Measurements from ENCODE around the gene MMP8. TPM values are rescaled to one million over a fixed set of nuclear protein-coding genes. Genes with fewer than 3 reads are reported as not detected.
"Not testable (repeated sequence)": the region's sequence is repeated elsewhere in the genome, so short reads cannot be mapped to it uniquely, and the experiment has no call there.

The MMP8 gene, protein sequence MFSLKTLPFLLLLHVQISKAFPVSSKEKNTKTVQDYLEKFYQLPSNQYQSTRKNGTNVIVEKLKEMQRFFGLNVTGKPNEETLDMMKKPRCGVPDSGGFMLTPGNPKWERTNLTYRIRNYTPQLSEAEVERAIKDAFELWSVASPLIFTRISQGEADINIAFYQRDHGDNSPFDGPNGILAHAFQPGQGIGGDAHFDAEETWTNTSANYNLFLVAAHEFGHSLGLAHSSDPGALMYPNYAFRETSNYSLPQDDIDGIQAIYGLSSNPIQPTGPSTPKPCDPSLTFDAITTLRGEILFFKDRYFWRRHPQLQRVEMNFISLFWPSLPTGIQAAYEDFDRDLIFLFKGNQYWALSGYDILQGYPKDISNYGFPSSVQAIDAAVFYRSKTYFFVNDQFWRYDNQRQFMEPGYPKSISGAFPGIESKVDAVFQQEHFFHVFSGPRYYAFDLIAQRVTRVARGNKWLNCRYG
- total RNA-seq, result not detected in 2 replicates

DNA sequence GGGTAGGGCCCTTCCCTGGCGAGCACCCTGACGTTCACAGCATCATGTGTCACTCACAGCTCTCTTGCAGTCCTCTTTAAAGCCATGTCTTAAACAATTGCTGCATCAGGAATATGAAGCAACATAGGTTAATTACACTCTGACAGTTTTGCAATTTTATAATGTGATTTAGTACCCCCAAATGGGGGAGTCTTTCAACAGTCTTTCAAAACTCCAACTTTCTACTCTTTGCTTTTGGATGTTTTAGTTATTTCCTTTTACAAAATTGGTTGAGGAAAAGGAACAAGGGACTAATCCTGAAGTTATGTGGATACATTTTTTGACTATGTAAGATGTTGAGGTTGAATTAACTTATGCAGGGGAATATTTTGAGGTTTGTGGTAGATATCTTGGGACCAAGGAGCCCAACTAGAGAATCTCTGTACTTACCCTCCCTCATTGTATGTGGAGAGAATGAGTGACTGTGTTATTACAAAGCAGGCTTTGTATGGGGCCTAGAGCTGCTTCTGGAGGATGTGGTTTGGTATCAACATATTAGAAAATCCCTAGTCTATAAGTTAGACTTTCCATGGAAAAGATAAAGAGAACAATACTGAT, at the start of gene MMP8:
Gene MMP8, minus strand, starts transcription at position 51 of the 597 bp plus-strand sequence. CDS start 99 bp downstream, outside the sequence.
- no peak for DNase-seq (ENCODE audit: low read depth, low spot score)

DNA sequence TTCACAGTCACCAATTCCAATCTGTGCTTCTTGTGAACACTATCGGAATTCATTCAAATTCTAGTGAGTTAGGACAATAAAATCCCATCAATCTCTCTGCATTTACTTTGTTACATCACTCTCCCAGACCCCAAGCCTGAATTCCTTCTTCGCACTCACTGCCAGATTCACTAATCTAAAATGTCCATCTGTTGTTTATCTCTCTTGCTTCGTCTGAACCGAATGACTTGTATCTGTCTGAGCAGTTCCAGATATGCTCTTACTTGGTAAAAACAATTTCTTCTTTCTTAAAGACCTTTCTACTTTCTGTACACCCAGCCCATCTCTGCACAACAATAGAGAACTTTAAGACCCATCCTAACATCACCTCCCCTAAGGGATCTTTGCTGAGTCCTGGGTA, 48.6 kb upstream of the MMP8 start:
- no peak for DNase-seq (ENCODE audit: low read depth, low spot score)

GRCh38 chr11:102771351-102771750, 46.6 kb upstream of the MMP8 start:
- no peak for DNase-seq (ENCODE audit: low read depth, low spot score)

DNA sequence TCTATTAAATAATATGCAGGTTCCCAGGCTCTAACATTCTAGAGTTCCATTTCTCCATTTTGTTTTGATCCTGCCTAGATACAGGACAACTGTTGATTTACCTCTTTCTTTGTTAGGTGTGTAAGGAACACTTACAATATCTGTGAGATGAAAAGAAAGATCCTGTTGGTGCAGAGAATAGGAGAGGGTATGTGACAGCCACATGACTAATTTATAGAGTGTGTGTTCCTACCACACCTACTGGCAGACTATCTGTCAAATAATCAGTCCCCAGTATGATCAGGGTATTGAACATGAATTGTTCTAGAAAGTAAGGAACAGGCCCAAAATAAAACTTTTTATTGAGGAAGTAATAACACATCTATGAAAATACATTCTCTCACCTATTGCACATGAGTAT, 45.4 kb upstream of the MMP8 start:
- no peak for DNase-seq (ENCODE audit: low read depth, low spot score)

- no peak for DNase-seq (ENCODE audit: low read depth, low spot score)
Observed at GRCh38 chr11:102767800-102768199, 43.0 kb upstream of the MMP8 start.

DNA sequence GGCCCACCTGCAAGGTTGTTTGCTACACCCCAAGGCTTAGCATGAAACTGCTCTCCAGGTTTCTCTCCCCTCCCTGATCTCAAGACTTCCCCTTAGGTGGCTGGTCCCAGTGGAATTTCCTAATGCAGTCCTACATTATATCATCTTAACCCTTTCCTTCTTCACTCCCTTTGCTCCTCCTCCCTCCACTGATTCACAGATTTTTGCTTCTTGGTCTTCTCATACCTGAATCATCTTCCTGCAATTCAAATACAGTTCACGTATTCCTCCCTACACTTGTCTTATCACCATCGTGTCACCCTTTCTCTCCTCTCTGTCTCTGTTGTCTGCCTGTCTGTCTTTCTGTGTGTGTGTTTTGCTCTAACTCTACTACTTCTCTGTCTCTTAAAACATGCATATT, 38.7 kb upstream of the MMP8 start:
- no peak for DNase-seq (ENCODE audit: low read depth, low spot score)

- DNase-seq (ENCODE audit: low read depth, low spot score), result no peak
Observed at GRCh38 chr11:102762361-102762767, 37.6 kb upstream of the MMP8 start.

- DNase-seq (ENCODE audit: low read depth, low spot score), result no peak
Observed at GRCh38 chr11:102761646-102762238, 37.0 kb upstream of the MMP8 start.

DNA sequence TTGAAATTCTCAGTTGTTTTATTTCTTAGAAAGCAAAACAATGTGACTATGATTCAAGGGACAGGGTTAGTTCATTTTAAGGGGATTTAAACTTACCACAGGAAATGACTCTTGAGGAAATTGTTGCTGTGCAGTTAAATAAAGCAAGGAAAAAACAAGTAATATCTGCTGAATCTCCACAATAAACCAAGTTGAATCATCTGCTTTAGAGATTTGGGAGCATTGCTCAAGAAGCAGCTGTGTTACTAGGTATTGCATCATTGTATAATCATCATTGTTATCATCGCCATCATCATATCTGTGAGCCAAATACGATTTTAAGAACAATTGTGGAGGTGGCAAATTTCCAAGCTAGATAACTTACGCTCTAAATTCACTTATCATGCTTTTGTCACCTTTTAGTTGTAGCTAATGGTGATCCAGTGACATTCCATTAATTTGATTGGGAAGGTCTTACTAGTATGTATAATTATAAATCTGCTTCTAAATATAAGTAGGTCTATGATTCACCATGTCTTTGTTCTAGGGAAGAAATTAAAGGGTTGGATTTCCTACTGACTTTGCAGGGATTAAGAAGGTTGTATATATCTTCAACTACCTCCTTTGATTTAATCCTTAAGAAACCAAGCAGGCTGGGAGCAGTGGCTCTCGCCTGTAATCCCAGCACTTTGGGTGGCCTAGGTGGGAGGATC, 35.7 kb upstream of the MMP8 start:
- peak; percentile 94 for DNase-seq (ENCODE audit: low read depth, low spot score)

DNA sequence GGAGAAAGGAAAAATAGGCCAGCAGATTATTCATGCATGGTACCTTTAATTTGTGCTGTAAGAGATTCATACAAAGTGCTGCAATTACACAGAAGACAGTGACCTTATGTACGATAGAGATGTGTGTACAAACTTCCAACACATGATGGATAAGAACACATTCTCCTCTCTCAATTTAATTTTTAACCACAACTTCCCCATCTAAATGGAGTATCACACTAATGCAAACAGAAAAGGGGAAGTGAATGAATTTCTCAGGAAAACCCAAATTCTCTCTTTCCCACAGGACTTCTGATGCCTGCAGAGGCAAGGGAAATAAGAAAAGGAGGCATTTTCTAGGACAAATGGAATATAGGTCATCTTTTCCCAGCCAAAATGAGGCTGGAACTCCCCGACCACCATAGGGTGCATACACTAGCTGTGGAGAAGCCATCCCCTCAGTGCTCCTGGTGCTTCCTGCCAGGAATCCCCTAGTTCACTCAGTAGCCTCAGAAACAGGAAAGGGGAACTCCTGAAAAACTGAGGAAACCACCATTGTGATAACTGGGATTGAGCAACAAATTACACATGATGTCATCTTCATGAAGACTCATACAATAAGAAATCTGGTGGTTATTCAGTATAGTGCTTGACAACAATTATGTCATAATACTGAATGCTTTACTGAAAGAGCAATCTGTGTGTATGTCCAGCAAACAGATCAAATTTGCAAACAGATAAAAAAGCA, 33.2 kb upstream of the MMP8 start:
- DNase-seq (ENCODE audit: low read depth, low spot score), result peak; percentile 78

DNA sequence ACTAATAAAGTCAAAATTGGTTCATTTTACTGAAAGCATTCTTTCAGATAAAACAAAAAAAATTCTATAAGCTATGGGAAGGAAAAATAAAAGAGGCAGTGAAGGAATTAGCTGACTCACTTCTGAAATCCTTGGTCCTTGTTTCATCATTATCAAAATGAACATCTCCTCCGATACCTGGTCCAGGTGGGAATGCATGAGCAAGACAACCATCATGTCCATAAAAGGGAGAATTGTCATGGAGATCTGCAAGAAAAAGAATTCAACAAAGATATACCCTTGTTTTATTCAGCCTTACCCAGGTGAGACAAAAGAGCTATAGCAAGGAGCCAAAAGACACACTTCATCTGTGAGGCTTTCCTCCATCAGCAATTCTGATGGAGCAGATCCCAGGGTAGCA, 28.5 kb upstream of the MMP8 start:
- no peak for DNase-seq (ENCODE audit: low read depth, low spot score)

DNA sequence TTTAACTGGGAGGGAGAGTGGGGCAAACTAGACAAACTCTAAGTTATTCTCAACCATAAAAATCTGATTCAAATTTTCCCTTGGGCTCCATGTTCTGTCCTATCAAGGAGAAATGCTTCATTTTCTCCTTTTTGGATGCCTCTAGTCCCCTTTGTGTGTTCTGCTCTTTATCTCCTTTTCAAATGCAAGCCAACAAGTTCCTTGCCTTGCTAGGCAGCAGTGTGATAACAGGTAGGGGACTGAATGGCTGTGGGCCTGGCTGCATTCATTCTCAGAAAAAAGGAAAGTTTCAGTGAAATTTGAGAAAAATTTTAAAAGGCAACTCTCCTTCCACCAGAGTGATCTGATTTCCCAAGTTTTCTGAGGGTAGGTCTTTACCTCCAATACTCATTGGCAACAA, 26.9 kb upstream of the MMP8 start:
- DNase-seq (ENCODE audit: low read depth, low spot score), result no peak

DNA sequence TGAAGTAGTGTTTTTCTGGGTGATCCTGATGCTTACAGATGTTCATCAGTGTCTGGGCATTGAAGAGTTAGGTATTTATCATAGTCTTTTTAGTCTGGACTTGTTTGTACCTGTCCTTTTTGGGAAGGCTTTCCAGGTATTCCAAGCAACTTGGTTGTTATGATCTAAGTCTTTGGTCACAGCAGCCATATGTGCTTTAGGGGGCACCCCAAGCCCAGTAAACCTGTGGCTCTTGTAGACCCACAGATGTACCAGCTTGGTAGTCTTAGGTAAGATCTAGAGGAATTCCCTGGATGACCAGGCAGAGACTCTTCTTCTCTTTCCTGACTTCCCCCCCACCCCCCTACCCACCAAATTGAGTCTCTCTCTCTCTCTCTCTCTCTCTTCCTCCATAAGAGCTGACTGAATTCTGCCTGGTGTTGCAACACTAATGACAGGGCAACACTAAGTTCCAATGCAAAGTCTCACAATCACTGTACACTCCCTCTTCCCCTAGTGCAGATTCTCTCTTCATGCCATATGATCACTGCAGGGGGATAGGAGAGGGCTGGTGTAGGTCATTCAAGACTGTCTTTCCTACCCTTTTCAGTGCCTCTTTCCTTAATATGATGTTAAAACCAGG, 24.5 kb upstream of the MMP8 start:
- DNase-seq (ENCODE audit: low read depth, low spot score), result no peak

- DNase-seq (ENCODE audit: low read depth, low spot score), result not testable (repeated sequence)
Observed at GRCh38 chr11:102746746-102747578, 22.2 kb upstream of the MMP8 start.

GRCh38 chr11:102734650-102735049, 9.9 kb upstream of the MMP8 start:
- no peak for DNase-seq (ENCODE audit: low read depth, low spot score)

DNA sequence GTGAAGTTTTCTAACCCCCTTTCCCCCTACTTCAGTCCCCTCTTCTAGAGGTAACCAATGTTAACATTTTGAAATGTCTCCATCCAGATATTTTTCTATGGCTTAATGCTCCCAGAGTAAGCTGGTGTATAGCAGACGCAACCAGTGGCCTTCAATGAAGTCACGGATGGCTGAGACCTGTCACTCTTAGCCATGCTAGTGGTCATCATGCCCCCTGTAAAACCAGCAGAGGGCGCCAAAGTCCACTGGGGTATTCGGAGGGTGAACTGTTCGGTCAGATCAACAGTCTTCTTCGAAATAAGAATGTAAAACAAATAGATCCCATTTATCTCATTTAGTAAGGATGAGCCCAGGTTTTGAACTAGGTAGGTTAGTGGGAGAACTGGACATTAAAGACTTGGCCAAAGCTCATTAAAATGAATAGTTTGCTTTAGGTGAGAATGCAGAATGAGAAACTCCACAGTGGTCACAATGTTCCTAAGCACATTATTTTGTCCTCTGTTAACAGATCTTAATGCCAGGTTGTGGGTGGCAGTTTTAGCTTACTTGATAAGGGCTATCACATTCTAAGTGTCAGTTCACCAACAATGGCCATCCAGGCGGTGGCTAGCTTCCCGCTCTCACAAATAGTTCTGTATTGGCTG, 8.6 kb upstream of the MMP8 start:
- DNase-seq (ENCODE audit: low read depth, low spot score), result no peak

GRCh38 chr11:102730944-102731343, 6.2 kb upstream of the MMP8 start:
- DNase-seq (ENCODE audit: low read depth, low spot score), result not testable (repeated sequence)

- DNase-seq (ENCODE audit: low read depth, low spot score), result peak; percentile 84
Observed at GRCh38 chr11:102729849-102730815, 5.4 kb upstream of the MMP8 start.

Data from pulmonary artery endothelial cell (primary cell).